SH-SY5Y (cell line): Measurements from ENCODE around the gene KDM1A.

Source experiments
- GATA2 ChIP-seq: IDR thresholded peaks from 2 replicates; pipeline ENCODE4 v1.6.1; 2011; ENCODE audit warnings: mild to moderate bottlenecking, low read depth, low read length
- GATA3 ChIP-seq: IDR thresholded peaks from 2 replicates; pipeline ENCODE4 v1.6.1; 2011; ENCODE audit warnings: low read depth, mild to moderate bottlenecking, low read length, moderate library complexity

DNA sequence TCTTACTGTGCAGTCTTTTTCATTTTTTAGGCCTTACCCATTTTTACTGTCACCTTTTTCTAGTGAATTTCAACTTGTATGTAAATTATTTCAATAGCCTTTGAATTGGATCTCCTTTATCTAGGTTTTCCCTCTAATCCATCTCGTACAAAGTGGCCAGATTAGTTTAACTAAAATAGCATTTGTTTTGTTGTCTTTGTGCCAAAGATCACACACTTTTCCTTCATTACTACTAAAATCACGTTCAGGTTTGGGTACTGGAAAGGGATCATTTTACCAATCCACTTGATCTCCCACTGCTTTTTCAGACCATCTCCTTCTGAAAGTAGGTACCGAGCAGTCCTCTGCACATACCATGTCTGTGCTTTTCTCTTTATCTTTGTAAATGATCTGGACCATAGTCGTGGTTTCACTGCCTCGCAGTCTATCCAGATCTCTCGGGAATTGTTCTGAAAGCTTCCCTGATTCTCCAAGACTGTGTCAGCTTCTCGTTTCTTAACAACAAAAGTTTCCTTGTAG lies 20.1 kb downstream of the KDM1A start:
- TF ChIP-seq GATA3 (0 out of 2 replicates have a peak, but pooled peaks have one; percentile 21), GATA2 (peak; percentile 43)
